Measurements from ENCODE around the gene ZIC4. TPM values are rescaled to one million over a fixed set of nuclear protein-coding genes. Genes with fewer than 3 reads are reported as not detected.

Gene ZIC4
- total and polyA plus RNA-seq, 7 donors = not detected

DNA sequence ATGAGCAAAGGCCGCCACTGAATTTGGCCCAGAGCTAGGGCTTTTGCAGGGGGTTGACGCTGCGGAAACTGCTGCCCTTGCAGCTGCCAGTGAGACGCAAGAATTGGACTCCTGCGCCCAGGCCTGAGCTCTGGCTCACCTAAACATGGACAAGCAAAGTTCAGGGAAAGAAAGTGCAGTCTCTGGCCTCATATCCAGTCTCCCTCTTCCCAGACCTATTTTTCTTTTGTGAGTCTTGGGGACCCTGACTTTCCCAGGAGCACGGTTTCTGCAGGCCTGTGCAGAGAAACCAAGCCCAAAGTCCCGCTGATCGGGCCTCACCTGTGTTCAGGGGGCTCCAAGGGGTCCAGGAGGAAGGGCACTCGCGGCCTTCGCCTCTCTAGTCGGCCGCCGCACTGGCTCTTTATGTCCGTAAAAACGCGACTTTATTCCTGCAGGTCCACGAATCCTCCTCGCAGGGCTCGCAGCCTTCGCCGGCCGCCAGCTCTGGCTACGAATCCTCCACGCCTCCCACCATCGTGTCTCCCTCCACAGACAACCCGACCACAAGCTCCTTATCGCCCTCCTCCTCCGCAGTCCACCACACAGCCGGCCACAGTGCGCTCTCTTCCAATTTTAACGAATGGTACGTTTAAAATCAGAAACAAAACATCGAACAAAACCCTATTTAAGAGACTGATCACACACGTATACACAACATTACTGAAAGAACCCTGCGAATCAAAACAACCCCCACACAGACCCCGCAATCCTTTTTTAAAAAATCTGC lies 6.8 kb upstream of the ZIC4 start:
- 6 to 10% methylated on average over 37 of the region's 37 CpGs for WGBS, 2 donors
- peak overlapping the region in 1 of 4 donors; percentile 10 for H3K4me3 ChIP-seq
- H3K9me3 ChIP-seq = peaks cover 0 to 7% (median 3%) of the 10 kb centered on the region in 4 donors
- intact Hi-C loops (cut with DNase I) = loop anchor here (5.0 to 10.0 kb wide), 2 partner anchors 36 to 662 kb away; no protein-coding TSS in a partner anchor
- H3K4me1 ChIP-seq = peaks cover 0 to 43% (median 33%) of the 10 kb centered on the region in 4 donors
- TF ChIP-seq POLR2AphosphoS5 (IDR thresholded peaks at IDR 0.05) (peak in 2 of 4 donors; percentile 57 to 62), POLR2A (IDR thresholded peaks at IDR 0.05) (no peak)
- no peak for DNase-seq
- no peak overlapping the region for H3K27ac ChIP-seq
- H3K36me3 ChIP-seq = no peaks in the 10 kb centered on the region
- peaks cover 74 to 100% (median 96%) of the 10 kb centered on the region in 3 donors for H3K27me3 ChIP-seq

DNA sequence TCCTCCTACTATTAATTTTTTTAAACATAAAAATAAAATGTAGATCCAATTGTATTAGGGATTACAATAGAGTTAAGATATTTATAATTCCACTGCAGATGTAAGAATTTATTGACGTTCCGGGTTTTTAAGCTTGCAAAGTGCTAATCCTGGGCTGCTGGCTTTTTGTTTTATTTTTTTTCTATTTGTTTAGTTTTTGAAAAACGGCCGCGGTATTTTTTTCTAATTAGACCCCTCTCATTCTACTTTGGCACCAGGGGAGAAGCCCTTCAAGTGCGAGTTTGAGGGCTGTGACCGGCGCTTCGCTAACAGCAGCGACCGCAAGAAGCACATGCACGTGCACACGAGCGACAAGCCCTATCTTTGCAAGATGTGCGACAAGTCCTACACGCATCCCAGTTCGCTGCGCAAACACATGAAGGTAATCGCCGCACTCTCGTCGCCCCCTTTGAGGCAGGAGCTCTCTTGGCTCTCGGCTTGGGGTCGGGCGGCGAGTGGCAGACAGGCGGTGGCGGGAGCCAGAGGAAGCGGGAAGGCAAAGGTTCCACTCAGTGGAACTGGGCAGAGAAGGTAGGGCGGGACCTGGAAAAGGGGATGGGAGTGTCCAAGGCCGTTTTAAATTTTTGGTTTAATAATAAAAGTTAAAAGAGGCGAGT lies 6.0 kb upstream of the ZIC4 start:
- no peak overlapping the region for H3K27ac ChIP-seq
- peaks cover 0 to 7% (median 3%) of the 10 kb centered on the region in 4 donors for H3K9me3 ChIP-seq
- WGBS, 2 donors = 8 to 21% methylated on average over 32 of the region's 32 CpGs
- peaks cover 74 to 100% (median 100%) of the 10 kb centered on the region in 3 donors for H3K27me3 ChIP-seq
- intact Hi-C loops (cut with DNase I) = loop anchor here (5.0 to 10.0 kb wide), 2 partner anchors 35 to 662 kb away; no protein-coding TSS in a partner anchor
- DNase-seq = no peak
- no peak overlapping the region for H3K4me3 ChIP-seq
- peaks cover 0 to 43% (median 36%) of the 10 kb centered on the region in 4 donors for H3K4me1 ChIP-seq
- H3K36me3 ChIP-seq = no peaks in the 10 kb centered on the region
- TF ChIP-seq POLR2AphosphoS5 (IDR thresholded peaks at IDR 0.05) (no peak), EP300 (IDR thresholded peaks at IDR 0.05) (no peak), CTCF (IDR thresholded peaks at IDR 0.05) (no peak), POLR2A (IDR thresholded peaks at IDR 0.05) (no peak)

GRCh38 chr3:147411815-147412241 lies 5.5 kb upstream of the ZIC4 start:
- 8 to 13% methylated on average over 20 of the region's 20 CpGs for WGBS, 2 donors
- H3K27me3 ChIP-seq = peaks cover 77 to 100% (median 100%) of the 10 kb centered on the region in 3 donors
- TF ChIP-seq EP300 (IDR thresholded peaks at IDR 0.05) (no peak), CTCF (IDR thresholded peaks at IDR 0.05) (no peak), POLR2A (IDR thresholded peaks at IDR 0.05) (no peak), POLR2AphosphoS5 (IDR thresholded peaks at IDR 0.05) (no peak)
- no peak overlapping the region for H3K4me3 ChIP-seq
- no peaks in the 10 kb centered on the region for H3K36me3 ChIP-seq
- intact Hi-C loops (cut with DNase I) = loop anchor here (5.0 to 10.0 kb wide), 2 partner anchors 35 to 663 kb away; no protein-coding TSS in a partner anchor
- peaks cover 0 to 43% (median 40%) of the 10 kb centered on the region in 4 donors for H3K4me1 ChIP-seq
- DNase-seq = no peak
- peaks cover 0 to 7% (median 3%) of the 10 kb centered on the region in 4 donors for H3K9me3 ChIP-seq
- no peak overlapping the region for H3K27ac ChIP-seq

DNA sequence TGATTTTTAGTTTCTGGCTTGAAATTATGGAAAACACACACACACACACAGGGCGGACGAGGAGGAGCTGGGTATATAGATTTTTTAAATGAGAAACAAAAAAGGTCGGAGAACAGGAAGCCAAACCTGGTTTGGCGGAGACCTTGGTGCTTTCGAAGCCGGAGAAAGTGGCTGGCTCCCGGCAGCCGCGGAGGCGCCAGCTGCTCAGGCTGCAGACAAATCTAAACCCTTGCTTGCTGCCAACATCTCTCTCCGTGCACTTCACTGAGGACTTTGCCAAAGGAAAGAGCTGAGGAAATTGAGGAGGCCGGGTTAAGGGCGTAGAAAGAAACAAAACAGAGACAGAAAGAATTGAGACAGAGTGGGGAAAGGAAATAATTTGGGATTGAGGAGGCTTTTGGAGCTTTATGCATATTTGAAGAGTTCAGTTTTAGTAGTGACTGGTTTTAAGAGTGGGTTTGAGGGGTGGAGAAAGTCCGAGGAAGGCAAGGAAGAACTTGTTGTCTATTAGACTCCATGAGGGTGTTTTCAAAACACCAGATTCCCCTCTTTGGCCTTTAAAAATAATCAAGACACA lies 5.0 kb upstream of the ZIC4 start:
- DNase-seq = no peak
- 3 to 6% methylated on average over 14 of the region's 14 CpGs for WGBS, 2 donors
- intact Hi-C loops (cut with DNase I) = loop anchor here (5.0 to 10.0 kb wide), 2 partner anchors 34 to 663 kb away; no protein-coding TSS in a partner anchor
- Histone ChIP-seq H3K9me3 (peaks cover 0 to 7% (median 3%) of the 10 kb centered on the region in 4 donors), H3K36me3 (no peaks in the 10 kb centered on the region), H3K27me3 (peaks cover 75 to 100% (median 100%) of the 10 kb centered on the region in 3 donors), H3K4me1 (peaks cover 0 to 43% (median 40%) of the 10 kb centered on the region in 4 donors), H3K27ac (no peak overlapping the region), H3K4me3 (peak overlapping the region in 2 of 4 donors; percentile 9 to 24)
- TF ChIP-seq EP300 (IDR thresholded peaks at IDR 0.05) (no peak), POLR2AphosphoS5 (IDR thresholded peaks at IDR 0.05) (peak in 2 of 4 donors; percentile 12 to 20)

GRCh38 chr3:147410526-147411237 lies 4.3 kb upstream of the ZIC4 start:
- Histone ChIP-seq H3K9me3 (peaks cover 0 to 7% (median 3%) of the 10 kb centered on the region in 4 donors), H3K4me3 (peak overlapping the region in 3 of 4 donors; percentile 9 to 24 (median 13)), H3K36me3 (no peaks in the 10 kb centered on the region), H3K27me3 (peaks cover 78 to 100% (median 100%) of the 10 kb centered on the region in 3 donors), H3K4me1 (peaks cover 0 to 43% (median 40%) of the 10 kb centered on the region in 4 donors), H3K27ac (no peak overlapping the region)
- 4 to 11% methylated on average over 61 of the region's 61 CpGs for WGBS, 2 donors
- intact Hi-C loops (cut with DNase I) = loop anchor here (5.0 to 10.0 kb wide), 2 partner anchors 33 to 664 kb away; no protein-coding TSS in a partner anchor
- TF ChIP-seq POLR2AphosphoS5 (IDR thresholded peaks at IDR 0.05) (no peak), POLR2A (IDR thresholded peaks at IDR 0.05) (no peak)
- DNase-seq = no peak

Measured in sigmoid colon (tissue), 7 donors.